Body of pancreas (tissue), 4 donors: Measurements from ENCODE around the gene CFAP61.

Source experiments
- CTCF ChIP-seq, 7 experiments: fragments of 450-650 bp in 4 of 7; fragments of 200-600 bp in 3 of 7; sonication (generic) in 3 of 7; IDR thresholded peaks; one replicate each; pipeline ENCODE4 v1.5.1; 2016 to 2019; ENCODE audit warnings: antibody characterized with exemption in 7 of 7
- POLR2A ChIP-seq, 3 donors: fragments of 450-650 bp; IDR thresholded peaks; one replicate each; pipeline ENCODE4 v1.6.1; 2016; ENCODE audit warnings: antibody characterized with exemption in 3 of 3, mild to moderate bottlenecking in 2 of 3

DNA sequence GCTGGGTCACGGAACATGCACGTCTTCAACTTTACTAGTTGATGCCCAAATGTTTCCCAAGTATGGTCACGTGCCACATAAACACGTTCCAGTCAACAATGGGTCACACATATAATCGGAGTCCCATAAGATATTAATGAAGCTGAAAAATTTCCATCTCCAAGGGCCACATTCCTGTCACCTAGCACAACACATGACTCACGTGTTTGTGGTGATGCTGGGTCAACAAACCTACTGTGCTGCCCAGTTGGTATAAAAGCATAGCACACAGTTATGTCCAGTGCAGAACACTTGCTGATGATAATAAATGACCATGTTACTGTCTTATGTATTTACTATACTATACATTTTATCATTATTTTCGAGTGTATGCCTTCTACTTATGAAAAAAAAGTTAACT, 247.6 kb downstream of the CFAP61 start:
- TF ChIP-seq CTCF (IDR thresholded peaks at IDR 0.05) (no peak), POLR2A (IDR thresholded peaks at IDR 0.05) (no peak)
